ENCODE results near the gene C1QTNF4.
A peak's percentile ranks its signal among the peaks of the same experiment; 100 is the strongest.

DNA sequence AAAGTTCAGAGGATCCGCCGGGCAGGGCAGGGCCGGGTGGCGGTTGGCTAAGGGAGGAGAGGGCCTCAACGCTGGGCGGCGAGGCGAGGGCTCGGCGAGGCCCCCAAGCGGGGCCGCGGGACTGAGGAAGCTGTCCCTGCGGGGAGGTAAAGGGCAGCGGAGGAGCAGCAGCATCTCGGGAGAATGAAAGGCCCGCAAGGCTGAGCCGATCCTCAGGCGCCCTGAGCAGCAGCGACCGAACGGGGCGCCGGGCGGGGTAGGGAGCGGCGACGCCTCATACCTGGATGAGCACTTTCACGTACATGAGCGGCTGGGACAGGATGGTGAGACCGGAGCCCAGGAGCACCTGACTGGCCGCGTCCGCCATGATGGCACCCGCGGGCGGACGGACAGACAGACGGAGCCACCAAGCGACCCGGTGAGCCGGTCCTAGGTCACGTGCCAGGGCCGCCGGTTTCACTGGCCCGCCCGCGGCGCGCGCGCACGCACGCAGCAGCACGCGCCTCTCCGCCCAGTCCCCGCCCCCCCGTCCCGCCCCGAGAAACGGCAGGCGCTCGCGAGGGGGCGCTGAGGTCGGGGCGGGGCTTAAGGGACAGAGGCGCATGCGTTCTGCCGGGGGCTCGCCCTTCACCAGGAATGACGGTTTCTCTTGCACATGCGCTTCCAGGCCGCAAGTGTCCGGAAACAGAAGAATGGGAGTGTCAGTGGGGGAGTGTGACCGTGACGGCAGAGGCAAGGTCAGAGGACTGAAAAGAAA, 48.1 kb upstream of the C1QTNF4 start, which contains the start of gene MTCH2:
- no peak for TF ChIP-seq EZH2phosphoT487 (IDR thresholded peaks at IDR 0.05)
- TF ChIP-seq, protein P1, sequence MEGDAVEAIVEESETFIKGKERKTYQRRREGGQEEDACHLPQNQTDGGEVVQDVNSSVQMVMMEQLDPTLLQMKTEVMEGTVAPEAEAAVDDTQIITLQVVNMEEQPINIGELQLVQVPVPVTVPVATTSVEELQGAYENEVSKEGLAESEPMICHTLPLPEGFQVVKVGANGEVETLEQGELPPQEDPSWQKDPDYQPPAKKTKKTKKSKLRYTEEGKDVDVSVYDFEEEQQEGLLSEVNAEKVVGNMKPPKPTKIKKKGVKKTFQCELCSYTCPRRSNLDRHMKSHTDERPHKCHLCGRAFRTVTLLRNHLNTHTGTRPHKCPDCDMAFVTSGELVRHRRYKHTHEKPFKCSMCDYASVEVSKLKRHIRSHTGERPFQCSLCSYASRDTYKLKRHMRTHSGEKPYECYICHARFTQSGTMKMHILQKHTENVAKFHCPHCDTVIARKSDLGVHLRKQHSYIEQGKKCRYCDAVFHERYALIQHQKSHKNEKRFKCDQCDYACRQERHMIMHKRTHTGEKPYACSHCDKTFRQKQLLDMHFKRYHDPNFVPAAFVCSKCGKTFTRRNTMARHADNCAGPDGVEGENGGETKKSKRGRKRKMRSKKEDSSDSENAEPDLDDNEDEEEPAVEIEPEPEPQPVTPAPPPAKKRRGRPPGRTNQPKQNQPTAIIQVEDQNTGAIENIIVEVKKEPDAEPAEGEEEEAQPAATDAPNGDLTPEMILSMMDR (IDR thresholded peaks at IDR 0.05): peak; percentile 43

All from neural progenitor cell (in vitro differentiated cells).